ENCODE data around the gene GRIP2.
"Not testable (repeated sequence)": the region's sequence is repeated elsewhere in the genome, so short reads cannot be mapped to it uniquely, and the experiment has no call there.

The GRIP2 gene

DNA sequence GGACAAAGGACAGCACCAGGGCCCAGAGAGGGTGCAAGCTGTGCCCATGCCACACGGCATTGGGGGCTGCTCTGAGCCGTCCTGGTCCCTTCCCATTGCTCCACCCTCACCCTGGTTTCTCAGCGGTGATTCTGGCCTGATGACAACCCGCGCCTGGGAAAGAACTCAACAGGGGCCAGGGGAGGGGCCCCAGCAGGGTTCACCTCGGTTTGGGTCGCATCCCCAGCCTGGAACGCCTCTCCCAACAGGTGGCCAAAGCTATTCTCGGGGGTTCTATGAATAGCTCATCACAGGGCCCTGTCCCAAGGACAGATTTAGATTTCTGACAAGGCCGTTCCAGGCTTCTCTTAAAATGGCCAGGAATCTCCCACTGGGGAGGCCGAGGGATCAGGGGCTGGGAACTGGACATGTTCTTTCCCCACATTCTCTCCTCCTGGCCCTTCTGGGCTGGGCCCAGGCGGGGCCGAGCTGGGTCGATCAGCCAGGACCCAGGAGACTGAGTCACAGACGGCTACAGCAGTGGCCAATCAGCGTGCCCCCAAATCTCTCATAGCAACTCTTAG, 17.9 kb downstream of the GRIP2 start:
- DNase-seq (ENCODE audit: low spot score) = no peak

DNA sequence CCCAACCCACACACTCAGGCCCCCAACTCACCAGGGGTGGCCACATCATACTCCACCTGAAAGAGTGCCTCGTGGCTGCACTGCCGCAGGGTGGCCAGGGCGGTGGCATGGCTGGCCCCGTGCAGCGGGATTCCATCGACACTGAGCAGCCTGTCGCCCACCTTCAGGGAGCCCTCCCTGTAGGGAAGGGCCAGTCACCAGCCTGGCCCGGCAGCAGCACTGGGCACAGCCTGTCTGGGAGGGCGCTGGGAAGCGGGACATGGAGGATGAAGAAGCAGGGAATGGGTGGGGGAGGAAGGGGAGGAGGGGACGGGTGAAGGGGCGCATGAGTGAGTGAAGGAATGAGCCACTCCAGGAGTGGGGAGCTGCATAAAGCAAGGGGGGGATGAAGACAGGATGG, 18.5 kb downstream of the GRIP2 start:
- DNase-seq (ENCODE audit: low spot score) = no peak

DNA sequence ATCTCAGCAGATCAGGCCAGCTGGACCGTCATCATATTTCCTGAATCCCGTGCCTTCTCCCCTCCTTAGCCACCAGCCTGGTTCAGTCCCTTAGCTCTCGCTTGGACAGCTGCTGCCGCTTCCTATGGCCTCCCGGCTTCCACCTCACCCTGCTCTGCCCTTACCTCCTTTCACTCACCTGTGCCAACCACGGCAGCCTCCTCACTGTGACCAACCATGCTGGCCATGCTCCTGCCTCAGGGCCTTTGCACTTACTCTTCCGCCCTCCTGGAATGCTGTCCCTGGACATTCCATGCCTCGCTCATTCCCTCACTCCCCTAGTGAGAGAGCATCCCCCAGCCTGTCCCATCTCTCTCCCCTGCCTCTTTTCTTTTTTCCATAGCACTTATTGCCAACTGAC, 19.2 kb downstream of the GRIP2 start:
- DNase-seq (ENCODE audit: low spot score) = no peak

DNA sequence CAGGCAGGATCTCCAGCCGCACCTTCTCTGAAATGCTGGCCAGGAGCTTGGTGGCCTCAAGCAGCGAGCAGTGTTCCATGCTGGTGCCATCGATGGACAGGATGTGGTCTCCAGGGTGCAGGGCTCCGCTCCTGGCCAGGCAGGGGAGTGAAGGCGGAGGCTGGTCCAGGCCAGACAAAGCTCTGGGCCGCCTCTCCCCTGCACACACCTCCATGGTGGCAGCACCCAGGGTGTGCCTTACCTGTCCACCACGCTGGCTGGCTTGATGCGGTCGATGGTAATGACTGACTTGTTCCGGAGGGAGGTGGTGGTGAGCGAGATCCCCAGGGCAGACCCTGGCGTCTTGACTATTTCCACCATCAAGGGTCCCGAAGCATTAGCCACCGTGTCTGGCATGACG, 20.0 kb downstream of the GRIP2 start:
- no peak for DNase-seq (ENCODE audit: low spot score)

GRCh38 chr3:14519406-14519805, 20.7 kb downstream of the GRIP2 start:
- DNase-seq (ENCODE audit: low spot score) = no peak

- no peak for DNase-seq (ENCODE audit: low spot score)
Measured at GRCh38 chr3:14518893-14519292, 21.2 kb downstream of the GRIP2 start.

DNA sequence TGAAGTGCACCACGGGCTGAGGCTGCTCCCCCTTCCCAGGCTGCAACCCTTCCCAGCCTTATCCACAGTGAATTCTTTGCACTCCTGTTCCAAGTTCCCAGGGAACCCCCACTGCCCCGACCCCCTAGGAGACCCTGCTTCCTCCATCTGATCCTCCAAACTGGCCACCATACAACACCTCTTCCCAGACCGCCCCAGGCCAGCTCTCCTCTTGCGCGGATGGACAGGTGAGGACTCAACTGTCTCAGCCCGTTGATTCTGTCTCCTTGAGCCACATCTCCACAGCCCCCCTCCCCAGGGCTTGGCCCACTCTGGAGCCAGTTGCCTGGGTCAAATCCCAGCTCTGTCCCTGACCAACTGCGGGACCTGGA, 21.7 kb downstream of the GRIP2 start:
- no peak for DNase-seq (ENCODE audit: low spot score)

DNA sequence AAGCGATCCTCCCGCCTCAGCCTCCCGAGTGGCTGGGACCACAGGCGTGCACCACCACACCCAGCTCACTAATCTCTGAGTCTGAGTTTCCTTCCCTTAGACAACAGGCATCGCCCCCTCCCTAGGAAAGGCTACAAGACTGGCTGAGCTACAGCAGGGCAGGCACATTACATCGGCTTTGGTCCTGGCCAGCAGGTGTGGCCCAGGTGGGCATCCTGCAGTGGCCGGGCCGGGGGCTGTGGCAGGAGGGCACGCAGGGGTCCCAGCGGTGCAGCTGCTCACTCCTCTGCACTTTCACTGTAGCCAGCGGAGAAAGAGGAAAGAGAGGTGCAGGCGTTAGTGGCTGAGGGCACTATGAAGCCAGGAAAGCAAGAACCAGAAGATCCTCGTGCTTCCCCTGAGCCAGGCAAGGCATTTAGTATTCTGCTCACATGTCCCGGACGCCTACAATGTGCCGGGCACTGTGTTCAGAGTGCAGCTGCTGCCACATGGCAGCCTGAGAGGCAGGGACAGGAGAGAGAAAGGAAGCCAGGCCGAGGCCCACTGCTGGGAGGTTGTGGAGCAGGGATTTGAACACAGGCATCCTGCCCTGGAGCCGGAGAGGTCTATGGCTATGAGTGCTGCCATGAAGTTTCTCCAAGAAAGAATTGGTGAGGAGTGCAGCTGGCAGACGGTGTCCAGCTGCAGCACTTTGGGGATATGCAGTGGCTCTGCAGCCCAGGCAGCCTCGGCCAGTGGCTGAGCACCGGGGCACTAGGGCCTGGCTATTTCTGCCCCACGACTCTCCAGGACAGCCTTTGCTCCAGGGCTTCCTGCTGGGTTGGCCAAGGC, 22.3 kb downstream of the GRIP2 start:
- DNase-seq (ENCODE audit: low spot score) = no peak

GRCh38 chr3:14516738-14517345, 23.3 kb downstream of the GRIP2 start:
- no peak for DNase-seq (ENCODE audit: low spot score)

DNA sequence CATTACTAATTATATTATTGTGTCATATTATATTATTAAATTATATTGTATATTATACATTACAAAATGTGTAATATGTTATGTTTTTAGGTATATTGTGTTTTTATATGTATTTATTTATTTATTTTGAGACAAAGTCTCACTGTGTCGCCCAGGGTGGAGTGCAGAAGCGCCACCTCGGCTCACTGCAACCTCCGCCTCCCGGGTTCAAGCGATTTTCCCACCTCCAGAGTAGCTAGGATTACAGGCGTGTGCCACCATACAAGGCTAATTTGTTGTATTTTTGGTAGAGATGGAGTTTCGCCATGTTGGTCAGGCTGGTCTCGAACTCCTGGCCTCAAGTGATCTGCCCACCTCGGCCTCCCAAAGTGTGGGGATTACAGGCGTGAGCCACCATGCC, 24.6 kb downstream of the GRIP2 start:
- DNase-seq (ENCODE audit: low spot score) = not testable (repeated sequence)

- DNase-seq (ENCODE audit: low spot score) = no peak
Measured at GRCh38 chr3:14514323-14514720, 25.8 kb downstream of the GRIP2 start.

DNA sequence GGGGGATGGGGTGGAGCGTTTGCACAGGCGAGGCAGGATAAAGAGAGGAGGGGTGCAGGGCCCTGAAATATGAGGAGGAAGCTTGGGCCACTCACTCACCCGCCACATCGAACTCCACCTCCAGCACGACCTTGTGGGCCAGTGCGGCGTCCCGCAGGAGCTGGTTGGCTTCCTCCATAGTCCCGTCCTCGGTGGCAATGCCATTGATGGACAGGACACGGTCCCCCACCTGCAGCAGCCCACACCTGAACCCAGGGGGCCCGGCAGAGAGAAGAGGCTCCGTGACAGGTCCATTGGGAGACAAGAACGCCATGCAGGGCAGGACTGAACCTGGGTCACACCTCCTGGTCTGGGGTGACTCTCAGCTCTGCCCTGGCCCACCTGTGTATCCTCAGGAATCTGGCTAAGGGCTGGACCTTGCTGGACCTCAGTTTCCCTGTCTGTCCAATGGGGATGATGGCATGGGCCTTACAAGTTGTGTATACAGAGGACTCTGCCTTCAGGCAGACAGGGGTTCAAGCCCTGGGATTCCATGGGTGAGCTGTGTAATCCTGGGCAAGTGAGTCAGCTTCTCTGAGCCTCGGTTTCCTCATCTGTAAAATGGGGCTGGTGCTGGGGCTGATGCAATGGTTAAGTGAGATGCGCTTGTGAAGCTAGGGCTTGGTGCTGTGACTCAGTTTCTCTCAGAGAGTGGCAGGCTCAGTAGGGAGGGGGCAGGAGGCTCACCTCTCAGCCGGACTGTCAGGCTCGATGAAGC, 26.4 kb downstream of the GRIP2 start:
- no peak for DNase-seq (ENCODE audit: low spot score)

- no peak for DNase-seq (ENCODE audit: low spot score)
Measured at GRCh38 chr3:14512942-14513327, 27.2 kb downstream of the GRIP2 start.

DNA sequence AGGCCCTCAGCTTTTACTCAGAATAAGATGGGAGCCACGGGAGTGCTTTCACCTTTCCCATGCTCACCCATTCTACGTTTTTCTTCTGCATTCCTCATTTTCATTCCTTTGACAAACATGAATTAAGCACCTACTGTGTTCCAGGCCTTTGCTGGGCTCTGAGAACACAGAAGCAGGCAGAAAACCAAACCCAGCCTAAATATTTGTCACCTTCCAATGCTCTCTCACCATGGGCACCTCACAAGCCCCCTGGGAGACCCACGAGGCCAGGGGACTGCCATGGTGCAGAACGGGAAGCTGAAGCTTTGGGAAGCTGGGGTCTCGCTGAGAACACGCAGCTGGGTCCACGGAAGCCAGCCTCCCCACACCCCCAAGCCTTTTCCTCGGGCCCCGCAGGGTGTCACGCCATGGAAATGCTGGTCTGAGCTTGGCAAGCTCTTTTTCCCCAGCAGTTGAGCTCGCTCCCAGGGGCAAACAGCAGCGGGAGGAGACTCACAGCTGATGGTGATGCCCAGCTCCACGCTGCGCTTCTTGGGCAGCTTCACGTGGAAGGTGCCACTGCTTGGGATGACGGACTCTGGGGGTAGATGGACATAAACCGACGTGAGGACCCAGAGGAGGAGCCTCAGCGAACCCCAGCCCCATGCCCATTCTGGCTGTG, 27.7 kb downstream of the GRIP2 start:
- DNase-seq (ENCODE audit: low spot score) = no peak

DNA sequence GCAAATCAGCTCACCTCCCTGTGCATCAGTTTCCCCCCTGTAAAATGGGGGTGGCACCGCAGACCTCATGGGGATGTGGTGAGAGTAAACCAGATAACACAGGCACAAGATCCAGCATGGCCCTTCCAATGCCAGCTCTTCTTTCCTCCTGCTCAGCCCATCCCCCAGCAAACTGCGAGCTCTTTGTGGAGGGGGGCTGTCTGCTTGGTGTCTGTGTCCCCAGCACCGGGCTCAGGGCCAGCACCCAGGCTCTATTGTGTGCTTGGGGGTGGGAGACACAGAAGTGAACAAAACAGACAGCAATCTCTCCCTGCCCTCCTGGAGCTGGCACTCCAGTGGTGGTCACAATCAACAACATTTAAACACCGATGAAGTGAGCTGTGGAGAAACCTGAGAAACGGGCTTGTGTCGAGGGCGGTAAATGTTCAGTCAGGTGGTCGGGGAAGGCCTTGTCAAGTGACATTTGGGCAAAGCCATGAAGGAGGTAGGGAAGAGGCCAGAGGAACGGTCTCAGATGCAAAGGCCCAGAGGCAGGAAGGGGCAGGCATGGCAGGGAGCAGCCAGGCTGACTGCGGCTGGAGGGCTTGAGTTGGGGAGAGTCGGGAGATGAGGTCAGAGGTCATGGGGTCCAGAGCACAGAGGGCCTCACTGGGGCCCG, 28.4 kb downstream of the GRIP2 start:
- DNase-seq (ENCODE audit: low spot score) = no peak

DNA sequence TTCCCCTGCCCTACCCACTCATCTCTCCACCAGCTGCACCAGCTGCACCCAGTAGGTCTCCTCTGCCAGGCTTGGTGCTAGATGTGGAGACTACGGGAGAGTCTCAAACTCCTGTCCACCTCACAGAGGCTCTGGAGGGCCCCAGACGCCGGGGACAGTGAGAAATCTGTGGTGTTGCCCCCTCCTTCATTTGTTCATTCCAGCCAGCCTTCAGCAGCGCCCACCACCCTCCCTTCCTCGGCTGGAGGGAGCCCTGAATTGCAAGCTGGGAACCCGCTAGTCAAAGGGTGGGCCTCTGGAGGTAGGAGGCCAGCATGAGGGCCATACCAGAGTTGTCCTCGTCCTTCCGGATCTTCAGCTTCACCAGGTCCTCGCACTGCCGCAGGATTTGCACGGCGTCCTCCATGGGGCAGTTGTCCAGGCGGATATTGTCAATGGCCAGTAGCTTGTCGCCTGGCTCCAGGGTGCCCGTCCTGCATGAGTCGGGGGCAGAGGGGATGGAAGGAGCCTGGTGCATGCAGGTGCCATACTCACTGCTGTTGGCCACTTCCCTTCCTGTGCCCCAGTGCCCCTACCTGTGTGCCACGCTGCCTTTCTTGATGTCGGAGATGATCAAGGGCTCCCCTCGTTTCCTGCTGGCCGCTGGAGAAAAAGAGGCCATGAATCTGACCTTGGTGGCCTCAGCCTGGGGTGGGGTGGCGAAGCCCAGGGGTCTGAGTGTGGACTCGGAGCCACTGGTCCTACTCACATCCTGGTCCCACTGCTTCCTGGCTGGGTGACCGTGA, 29.1 kb downstream of the GRIP2 start:
- no peak for DNase-seq (ENCODE audit: low spot score)

- DNase-seq (ENCODE audit: low spot score) = no peak
Measured at GRCh38 chr3:14509796-14510100, 30.4 kb downstream of the GRIP2 start.

DNA sequence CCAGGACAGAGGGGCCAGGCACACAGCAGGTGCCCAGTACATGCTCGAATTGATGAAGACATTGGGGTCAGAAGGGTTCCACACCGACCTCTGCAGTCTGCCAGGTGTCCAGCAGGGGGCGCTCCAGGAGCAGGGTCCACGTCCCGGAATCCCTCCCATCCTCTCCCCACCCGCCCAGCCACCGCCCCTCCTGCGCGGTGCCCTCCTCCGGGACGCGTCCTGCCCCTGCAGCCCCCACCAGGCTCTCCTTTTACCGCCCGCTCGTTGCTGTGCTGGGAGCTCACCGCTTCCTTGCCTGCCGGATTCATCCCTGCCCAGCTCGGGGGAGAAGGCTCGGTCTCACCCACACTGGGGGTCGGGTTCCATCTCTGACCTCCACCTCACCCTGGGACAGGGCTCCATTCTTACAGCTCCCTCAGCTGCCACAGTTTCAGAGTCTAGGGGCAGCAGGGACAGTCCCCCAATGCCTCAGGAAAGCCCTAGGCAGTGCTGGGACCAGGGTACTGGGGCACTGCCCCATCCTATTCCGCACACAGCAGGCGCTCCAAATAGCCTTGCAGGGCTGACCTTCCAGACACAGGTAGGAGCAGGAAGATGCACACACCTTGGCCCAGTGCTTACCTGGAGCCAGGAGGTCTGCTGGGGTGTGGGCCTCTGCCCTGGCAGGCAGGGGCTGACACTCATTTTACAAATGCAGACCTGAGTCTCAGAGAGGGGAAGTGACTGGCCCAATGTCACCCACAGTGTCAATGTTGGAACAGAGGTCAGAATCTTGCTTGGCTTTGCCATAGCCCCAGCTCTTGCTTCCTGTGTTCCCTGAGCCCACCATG, 31.0 kb downstream of the GRIP2 start:
- peak; percentile 60 for DNase-seq (ENCODE audit: low spot score)

- no peak for DNase-seq (ENCODE audit: low spot score)
Measured at GRCh38 chr3:14508505-14508819, 31.7 kb downstream of the GRIP2 start.

Measured in SK-N-DZ (cell line).